D721Med (cell line): ENCODE results near the gene ADGRA1.

ENCODE experiments used
- DNase-seq: peaks from one replicate; pipeline ENCODE4 v3.0.0; 2011; ENCODE audit warnings: low spot score; ENCODE audit not compliant: insufficient read length
- FAIRE-seq: peaks from 2 replicates; lab custom pipeline; 2011; peaks lifted over from hg19 to GRCh38; lab: Jason Lieb, UNC
- CTCF ChIP-seq: IDR thresholded peaks from 2 replicates; pipeline ENCODE4 v1.5.1; 2012; ENCODE audit warnings: mild to moderate bottlenecking, control low read depth; ENCODE audit not compliant: insufficient read depth; ENCODE audit errors: missing control alignments

ADGRA1 gene

DNA sequence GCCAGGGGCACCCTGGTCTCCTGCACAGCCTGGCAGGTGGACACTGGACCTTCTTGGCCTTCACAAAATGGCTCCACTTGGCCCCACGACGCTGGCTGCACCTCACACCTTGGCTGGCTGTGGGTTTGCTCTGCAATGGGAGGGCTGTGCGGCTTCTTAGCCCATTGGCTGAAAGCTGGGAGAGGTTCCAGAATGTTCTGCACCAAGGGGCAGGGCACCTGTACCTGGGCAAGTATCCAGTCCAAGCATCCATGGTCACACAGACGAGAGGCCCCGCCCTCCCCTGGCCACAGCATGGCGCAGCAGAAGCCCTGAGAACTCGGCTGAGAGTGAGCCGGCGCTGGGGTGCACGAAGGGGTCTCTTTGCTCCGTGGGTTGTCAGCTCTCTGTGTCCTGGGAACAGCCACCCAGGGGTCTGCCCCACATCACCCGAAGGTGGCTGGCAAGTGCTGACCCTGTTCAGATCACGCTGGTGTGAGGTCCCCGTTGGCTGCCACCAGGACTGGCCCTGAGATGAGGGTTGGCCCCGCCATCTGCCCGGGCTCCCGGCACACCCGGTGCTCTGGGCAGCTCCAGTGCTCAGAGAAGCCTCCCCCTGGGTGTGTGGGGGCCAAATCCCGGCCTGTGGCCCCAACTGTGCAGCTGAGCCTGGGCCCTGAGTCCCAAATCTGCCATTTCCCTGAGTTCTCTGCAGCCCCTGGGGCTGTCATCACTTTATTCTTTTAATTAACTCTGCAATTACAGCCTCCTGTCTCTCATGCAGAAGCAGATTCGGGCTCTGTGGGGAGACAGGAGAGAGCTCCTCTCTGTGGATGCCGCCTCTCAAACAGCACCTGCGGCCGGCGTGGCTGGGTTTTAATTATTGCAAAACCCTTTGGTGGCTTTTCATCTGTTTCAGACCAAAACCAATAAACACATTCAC is 19.4 kb upstream of the ADGRA1 start:
- TF ChIP-seq CTCF: no peak
- FAIRE-seq (no peak), DNase-seq (no peak)

DNA sequence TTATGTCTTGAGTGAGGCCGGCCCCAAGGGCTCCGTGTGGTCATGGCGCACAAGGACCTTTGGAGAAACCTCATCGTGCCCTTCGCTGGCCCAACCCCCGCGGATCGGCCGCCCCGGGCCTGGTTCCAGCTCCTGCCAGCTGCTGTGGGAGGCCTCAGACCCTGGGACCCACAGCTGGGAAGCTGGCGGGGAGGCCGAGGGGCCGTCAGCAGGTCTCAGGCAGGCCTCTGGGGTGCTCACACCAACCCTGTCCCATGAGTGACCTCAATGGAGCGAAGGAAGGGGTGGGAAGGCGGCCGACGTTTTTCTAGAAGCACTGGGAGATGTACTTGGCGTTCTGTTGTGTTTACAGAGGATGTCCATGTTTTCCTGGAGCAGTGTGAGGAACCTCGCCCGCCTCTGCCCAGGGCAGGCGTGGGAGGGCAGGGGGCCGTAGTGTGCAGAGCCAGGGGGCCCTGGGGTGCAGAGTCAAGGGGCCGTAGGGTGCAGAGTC is 18.6 kb upstream of the ADGRA1 start:
- FAIRE-seq (no peak), DNase-seq (no peak)
- no peak for TF ChIP-seq CTCF

DNA sequence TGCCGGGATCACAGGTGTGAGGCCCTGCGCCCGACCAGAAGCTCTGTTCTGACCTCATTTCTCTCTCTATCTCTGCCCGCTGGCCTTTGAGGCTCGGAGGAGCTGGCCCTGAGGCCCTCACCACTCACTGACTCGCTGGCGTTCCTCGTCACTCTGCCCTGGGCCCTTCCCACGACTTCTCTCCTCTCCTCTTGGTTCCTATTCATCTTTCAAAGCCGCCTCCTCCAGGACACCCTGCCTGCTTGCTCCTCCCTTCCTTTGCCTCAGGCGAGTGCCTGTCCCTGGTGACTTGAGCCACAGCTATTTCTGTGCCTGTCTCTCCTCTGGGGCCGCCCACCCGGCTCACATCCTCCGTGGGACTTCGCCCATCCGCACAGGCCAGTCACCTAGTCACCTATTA is 17.3 kb upstream of the ADGRA1 start:
- no peak for TF ChIP-seq CTCF
- FAIRE-seq (no peak), DNase-seq (no peak)

DNA sequence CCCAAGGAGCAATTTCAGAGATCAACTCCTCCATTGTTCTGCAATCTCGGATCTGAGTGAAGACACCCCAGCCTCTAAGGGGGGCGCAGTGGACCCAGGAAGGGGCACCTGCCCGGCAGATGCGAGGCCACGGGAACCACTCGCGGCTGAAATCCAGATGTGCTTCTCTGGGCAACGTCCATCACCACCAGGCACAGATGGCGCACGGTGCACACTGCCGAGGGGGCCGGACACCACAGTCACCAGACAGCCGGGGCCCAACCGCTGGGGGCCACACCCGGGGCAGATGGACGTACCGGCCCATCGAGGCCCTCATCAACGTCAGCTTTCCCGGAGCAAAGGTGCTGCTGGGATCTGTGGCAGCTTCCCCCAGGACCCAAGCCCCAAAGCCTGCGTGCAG is 16.9 kb upstream of the ADGRA1 start:
- DNase-seq (no peak), FAIRE-seq (no peak)
- no peak for TF ChIP-seq CTCF

DNA sequence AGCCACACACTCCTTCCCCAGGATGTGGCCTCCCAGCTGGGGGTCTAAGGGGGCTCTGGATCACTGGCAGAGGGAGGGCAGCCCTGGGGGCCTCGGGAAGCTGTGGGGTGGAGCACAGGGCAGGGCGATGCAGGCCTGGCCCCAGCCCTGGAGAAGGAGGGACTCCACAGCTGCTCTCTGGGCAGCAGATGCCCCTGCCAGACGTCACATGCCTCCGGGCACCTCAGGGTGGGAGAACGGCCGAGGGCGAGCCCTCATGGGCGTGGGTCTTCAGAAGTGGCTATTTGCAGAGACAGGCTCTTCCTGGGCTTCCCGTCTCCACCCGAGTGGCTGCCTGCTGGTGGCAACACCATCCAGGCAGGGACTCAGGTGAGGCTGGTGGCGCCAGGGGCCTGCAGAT is 16.0 kb upstream of the ADGRA1 start:
- no peak for FAIRE-seq
- no peak for TF ChIP-seq CTCF
- DNase-seq: no peak

DNA sequence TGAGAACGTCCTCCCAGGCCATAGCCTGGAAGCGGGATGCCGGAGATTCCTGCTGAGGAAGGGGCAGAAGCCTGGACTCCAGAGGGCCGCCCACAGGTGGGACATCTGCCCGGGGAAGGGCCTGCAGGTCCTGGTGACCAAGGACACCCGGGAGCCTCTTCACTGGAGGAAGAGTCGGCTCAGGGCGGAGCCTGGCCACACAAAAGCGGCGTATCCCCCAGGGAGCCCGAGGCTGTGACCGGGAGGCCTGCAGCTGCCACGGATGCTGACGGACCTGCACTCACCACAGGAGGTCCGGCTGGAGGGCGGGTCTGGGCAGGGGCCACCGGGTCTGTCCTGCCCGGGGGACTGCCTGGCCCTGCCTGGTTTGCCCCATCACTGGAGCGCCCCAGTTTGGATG is 15.5 kb upstream of the ADGRA1 start:
- FAIRE-seq (no peak), DNase-seq (no peak)
- no peak for TF ChIP-seq CTCF
